Measurements from ENCODE around the gene NRP2.

NRP2 gene

DNA sequence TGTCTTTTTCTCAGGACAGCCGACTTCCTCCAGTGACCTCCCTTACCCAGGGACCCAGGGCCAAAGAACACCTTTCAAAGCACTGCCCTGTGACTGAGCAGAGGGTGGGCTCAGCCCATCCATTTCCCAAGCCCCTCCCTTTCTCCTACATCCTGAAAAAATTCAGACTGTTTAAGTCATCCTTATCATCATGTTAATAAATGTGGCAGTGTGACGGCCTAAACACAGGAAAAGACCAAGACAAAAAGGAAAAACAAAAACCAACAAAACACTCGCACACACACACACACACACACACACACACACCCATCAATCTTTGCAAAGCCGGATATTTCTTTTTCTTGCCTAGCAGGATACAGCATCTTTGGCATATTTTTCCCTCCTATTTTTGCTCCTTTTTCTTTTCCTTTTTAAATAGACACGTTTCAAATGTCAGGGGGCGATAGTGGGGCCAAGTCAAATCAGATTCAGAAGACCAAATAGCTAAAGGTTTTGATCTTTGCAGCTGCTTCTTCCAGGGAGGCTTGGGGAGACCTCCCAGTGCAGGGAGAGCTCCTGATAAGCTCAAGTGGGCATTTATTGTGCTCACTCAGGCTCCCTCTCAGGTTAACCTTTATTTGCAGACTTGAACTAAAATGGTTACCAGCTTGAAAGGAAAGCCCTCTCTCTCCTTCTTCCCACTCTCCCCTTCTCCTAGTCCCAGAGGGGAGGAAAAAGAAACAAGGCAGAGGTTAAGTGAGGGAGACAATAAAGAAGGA, 39.5 kb upstream of the NRP2 start:
- no peak overlapping the region for H3K27ac ChIP-seq (ENCODE audit: low read length)
- H3K9ac ChIP-seq (ENCODE audit: low read depth, low read length): no peak overlapping the region
- H3K9me3 ChIP-seq (ENCODE audit: insufficient read depth, low read length, severe bottlenecking): peaks cover 3% of the 10 kb centered on the region
- H4K20me1 ChIP-seq (ENCODE audit: insufficient read depth, low read length): no peaks in the 10 kb centered on the region
- no peaks in the 10 kb centered on the region for H3K36me3 ChIP-seq (ENCODE audit: insufficient read depth, low read length)
- H3K4me3 ChIP-seq (ENCODE audit: low read depth in 1 of 2, low read length in 2 of 2): no peak overlapping the region
- no peak for DNase-seq
- H3K79me2 ChIP-seq (ENCODE audit: insufficient read depth, low read length): no peaks in the 10 kb centered on the region
- no peaks in the 10 kb centered on the region for H3K27me3 ChIP-seq (ENCODE audit: insufficient read depth, low read length, poor library complexity)
- ATAC-seq (ENCODE audit: insufficient read depth, low read depth): no peak
- no peaks in the 10 kb centered on the region for H3K4me1 ChIP-seq (ENCODE audit: insufficient read depth, low read length)
- no peak overlapping the region for H3K4me2 ChIP-seq (ENCODE audit: insufficient read depth, low read length)
- H2AFZ ChIP-seq (ENCODE audit: low read depth, low read length): no peak overlapping the region
- TF ChIP-seq EZH2 (IDR thresholded peaks at IDR 0.05; ENCODE audit: borderline replicate concordance, low read depth, low read length, severe bottlenecking): no peak
- no peak for TF ChIP-seq CTCF (IDR thresholded peaks at IDR 0.05; ENCODE audit: borderline replicate concordance, extremely low read depth, low read length, poor library complexity, severe bottlenecking)

DNA sequence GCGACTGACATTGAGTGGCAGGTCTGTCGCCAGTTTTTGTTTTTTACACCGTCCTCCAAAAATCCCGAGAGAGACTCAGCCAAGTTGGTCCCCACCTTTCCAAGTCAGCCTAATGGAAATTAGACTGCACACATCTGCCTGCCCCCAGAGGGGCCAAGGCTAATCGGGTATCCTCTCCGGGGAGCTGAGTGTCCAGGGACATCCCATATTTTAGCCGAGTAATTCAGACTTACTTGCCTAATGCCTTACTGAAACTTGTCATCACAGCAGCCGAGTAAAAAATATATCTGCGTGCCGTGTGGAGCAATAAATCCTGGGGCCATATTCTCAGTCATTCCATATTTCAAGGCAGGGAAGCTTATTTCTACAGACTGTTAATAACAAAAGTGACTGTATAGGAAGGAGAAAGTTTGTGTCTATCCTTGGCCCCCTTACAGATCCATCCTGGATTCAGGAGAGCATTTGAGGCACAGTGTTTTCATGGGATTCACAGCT, 38.9 kb upstream of the NRP2 start:
- no peak overlapping the region for H3K4me2 ChIP-seq (ENCODE audit: insufficient read depth, low read length)

GRCh38 chr2:205644018-205644417, 38.3 kb upstream of the NRP2 start:
- ATAC-seq (ENCODE audit: insufficient read depth, low read depth) (no peak), DNase-seq (no peak)
- H3K9me3 ChIP-seq (ENCODE audit: insufficient read depth, low read length, severe bottlenecking): peaks cover 3% of the 10 kb centered on the region
- no peaks in the 10 kb centered on the region for H3K79me2 ChIP-seq (ENCODE audit: insufficient read depth, low read length)
- no peaks in the 10 kb centered on the region for H3K36me3 ChIP-seq (ENCODE audit: insufficient read depth, low read length)
- H3K27ac ChIP-seq (ENCODE audit: low read length): no peak overlapping the region
- no peak overlapping the region for H3K9ac ChIP-seq (ENCODE audit: low read depth, low read length)
- H3K4me1 ChIP-seq (ENCODE audit: insufficient read depth, low read length): no peaks in the 10 kb centered on the region
- TF ChIP-seq EZH2 (IDR thresholded peaks at IDR 0.05; ENCODE audit: borderline replicate concordance, low read depth, low read length, severe bottlenecking): no peak
- TF ChIP-seq CTCF (IDR thresholded peaks at IDR 0.05; ENCODE audit: borderline replicate concordance, extremely low read depth, low read length, poor library complexity, severe bottlenecking): no peak
- H4K20me1 ChIP-seq (ENCODE audit: insufficient read depth, low read length): no peaks in the 10 kb centered on the region
- H3K27me3 ChIP-seq (ENCODE audit: insufficient read depth, low read length, poor library complexity): no peaks in the 10 kb centered on the region
- H3K4me2 ChIP-seq (ENCODE audit: insufficient read depth, low read length): no peak overlapping the region
- no peak overlapping the region for H2AFZ ChIP-seq (ENCODE audit: low read depth, low read length)
- H3K4me3 ChIP-seq (ENCODE audit: low read depth in 1 of 2, low read length in 2 of 2): no peak overlapping the region

More for the DNA sequence above, 38.9 kb upstream of the NRP2 start:
- H3K27me3 ChIP-seq (ENCODE audit: insufficient read depth, low read length, poor library complexity): no peaks in the 10 kb centered on the region
- H3K9me3 ChIP-seq (ENCODE audit: insufficient read depth, low read length, severe bottlenecking): peaks cover 3% of the 10 kb centered on the region
- no peaks in the 10 kb centered on the region for H3K36me3 ChIP-seq (ENCODE audit: insufficient read depth, low read length)
- no peaks in the 10 kb centered on the region for H4K20me1 ChIP-seq (ENCODE audit: insufficient read depth, low read length)
- ATAC-seq (ENCODE audit: insufficient read depth, low read depth): no peak
- no peaks in the 10 kb centered on the region for H3K79me2 ChIP-seq (ENCODE audit: insufficient read depth, low read length)
- no peak overlapping the region for H3K9ac ChIP-seq (ENCODE audit: low read depth, low read length)
- H2AFZ ChIP-seq (ENCODE audit: low read depth, low read length): no peak overlapping the region
- DNase-seq: no peak
- H3K4me1 ChIP-seq (ENCODE audit: insufficient read depth, low read length): no peaks in the 10 kb centered on the region
- H3K27ac ChIP-seq (ENCODE audit: low read length): no peak overlapping the region
- TF ChIP-seq CTCF (IDR thresholded peaks at IDR 0.05; ENCODE audit: borderline replicate concordance, extremely low read depth, low read length, poor library complexity, severe bottlenecking) (no peak), EZH2 (IDR thresholded peaks at IDR 0.05; ENCODE audit: borderline replicate concordance, low read depth, low read length, severe bottlenecking) (no peak)
- H3K4me3 ChIP-seq (ENCODE audit: low read depth in 1 of 2, low read length in 2 of 2): no peak overlapping the region
